Left renal pelvis (tissue), 4 donors: ENCODE data around the gene HIVEP3. TPM values are rescaled to one million over a fixed set of nuclear protein-coding genes. Genes with fewer than 3 reads are reported as not detected.

ENCODE experiments used
- DNase-seq, 4 donors: peaks; one replicate each; pipeline ENCODE4 v3.0.0-alpha.2; 2013; ENCODE audit warnings: low read depth in 4 of 4, low spot score in 3 of 4
- polyA plus RNA-seq, 4 donors: library from polyadenylated mRNA; unstranded; fragments of 120-200 nt; gene quantifications; one replicate each; pipeline ENCODE4 v1.2.1, GENCODE V29; 2013; ENCODE audit not compliant: insufficient read length in 4 of 4

HIVEP3 gene
- polyA plus RNA-seq, 4 donors: 3.5 to 7.0 (median 4.2) TPM

DNA sequence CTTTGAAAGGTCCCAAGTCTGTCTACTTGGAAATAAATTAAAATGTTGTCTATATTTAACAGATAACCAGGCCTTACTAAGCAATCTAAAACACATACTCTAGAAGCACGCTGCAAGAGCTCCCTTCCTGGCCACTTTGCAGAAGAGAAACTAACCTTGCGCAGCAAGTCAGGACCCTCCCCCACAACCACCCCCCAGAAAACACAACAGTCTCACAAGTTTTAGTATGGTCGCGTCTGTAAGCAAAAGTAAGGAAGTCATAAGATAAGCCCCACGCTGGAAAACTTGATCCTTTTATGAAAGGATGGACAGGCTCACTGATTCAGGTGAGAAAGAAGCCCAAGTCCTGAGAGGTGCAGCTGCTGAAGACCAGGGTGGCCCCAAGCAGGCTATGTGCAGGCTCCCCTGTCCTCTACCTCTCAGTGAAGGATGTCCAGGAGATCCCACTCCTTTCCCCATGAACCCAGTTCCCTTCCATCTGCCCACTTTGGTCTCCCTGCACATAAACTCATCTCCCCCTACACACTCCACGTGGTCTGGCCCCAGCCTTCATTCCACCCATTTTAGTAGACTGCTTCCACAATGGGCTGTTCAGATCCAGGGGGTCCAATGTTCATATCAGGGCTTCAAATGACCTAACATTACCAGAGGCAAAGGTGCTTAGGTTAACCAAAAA lies 23.8 kb downstream of the HIVEP3 start:
- DNase-seq: no peak

DNA sequence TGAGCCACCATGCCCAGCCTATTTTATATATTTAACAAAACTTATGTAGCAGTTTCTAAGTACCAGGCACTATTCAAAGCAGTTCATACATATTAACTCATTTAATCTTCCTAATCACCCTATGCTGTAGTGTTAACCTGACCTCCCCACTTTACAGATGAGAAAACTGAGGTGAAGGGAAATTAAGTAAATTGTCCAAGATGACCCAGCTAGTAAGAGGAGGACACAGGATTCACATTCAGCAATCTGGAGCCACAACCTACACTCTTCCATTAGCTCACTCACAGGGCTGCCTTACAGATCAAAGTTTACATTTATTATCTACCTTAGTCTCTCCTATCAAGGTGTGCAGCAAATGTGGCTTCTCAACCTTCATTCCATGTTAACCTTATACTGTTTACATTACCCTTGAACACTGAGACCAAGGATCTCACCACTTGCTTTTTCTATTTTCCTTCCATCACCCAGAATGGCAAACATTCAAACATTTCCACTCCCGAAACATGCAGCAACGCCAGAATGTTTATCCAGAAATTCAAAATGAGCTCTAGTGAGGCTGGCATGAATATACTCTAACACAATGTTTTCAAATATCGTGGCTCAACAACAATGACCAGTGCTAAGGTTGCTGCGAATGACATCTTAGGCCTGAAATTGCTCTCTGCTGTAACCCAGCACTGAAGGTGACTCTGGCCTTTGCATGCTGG lies 24.5 kb downstream of the HIVEP3 start:
- no peak for DNase-seq

DNA sequence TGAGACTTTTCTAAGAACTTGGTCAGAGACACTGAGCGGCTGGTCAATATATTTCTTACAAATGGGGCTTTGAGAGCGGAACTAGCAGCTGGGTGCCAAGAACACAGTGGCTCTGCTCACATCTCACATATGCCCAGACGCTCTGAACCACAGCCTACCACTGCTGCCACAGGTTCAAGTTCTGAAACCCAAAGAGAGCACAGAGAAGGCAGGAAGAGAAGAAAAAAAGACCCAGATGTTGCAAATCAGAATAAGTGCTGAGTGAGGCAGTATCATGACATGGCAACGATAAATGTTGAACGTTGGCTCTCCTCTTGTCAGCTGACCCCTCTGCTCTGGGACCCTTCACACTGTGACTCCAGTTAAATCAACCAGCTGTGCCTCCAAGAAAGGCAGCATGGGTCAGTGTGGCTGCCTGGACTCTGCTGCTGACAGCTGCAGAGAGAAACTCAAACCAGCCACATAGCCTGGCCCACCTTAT lies 26.4 kb downstream of the HIVEP3 start:
- DNase-seq: no peak

DNA sequence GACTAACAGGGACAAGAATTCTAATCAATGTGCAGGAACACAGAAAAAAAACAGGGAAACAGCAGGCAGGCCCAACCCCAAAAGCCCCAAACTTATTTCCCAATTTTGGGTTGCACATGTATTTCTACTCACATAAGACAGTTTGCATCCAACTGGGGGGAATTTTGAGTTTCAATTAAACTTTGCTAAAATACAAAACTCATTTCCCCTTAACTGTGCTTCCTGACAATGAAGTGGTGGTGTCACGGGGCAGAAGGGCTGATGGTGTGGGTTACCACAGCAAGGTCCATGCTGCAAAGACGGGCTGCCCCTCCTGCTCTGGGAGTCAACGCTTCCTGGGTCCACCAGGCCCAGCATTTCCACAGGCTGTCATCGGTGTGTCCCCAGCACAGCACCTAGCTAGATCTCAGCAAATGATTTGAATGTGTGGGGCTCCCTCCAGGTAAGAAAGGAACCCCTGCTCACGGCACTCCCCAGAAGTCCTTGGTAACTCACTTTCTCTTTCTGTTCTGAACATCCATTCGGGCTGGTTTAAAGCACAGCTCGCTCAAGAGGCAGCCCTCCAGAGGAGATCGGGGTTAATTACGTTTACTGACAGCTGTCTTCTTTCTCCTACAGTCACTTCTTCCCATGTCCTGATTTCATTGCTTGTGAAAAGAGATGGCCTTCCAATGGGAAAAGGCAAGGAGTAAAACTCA lies 27.4 kb downstream of the HIVEP3 start:
- DNase-seq: no peak

DNA sequence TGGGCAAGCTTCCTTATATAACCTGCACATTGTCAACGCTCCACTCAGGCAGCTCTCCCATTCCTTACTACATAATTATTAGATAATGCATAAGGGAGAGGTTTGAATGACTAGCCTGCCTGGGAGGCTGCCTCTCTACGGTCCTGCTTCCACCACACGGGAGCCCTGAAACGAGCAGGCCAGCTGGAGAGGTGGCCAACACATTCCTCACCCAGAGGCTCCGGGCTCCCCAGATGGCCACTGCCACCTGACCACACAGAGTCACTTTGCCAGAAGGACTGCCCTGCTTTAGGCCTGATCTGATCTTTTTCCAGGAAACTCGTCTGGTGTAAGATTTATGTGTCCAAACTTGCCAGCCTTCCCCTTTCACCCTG lies 27.9 kb downstream of the HIVEP3 start:
- no peak for DNase-seq

DNA sequence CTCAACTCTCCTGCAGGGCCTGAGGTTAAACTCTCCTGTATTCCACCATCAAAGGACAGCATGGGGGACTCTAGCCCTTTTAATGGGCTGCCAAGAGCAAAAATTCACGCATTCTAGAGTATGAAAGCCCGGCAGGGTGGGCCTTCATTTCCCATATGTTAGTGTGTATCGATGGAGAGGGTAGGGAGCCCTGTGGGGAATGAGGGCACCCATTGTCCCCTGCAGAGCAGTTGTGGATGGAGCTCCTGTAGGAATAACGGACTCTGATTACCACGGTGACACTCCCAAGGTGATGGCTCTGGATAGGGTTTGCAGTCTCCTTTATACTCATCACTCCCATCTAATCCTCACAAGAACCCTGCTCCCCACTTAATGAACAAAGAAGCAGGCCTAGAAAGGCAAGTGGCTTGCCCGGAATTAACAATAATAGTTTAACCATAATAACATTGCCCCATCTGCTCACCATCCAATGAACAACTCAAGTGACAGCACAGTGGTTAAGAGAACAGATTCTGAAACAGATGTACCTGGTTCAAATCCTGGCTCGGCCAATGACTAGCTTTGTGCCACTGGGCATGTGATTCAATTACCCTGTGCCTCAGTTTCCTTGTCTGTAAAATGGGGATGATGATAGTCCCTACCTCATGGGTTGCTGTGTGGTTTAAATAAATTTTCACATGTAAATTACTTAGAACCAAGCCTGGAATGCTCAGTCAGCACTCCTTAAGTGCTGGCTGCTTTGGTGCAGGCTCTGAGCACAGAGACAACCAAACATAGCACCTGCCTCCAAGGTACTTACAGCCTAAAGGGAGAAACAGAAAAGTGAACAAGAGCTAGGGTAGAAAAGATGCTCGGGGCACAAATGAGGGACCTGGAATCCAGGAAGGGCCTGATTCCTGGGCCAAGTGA lies 29.0 kb downstream of the HIVEP3 start:
- no peak for DNase-seq

DNA sequence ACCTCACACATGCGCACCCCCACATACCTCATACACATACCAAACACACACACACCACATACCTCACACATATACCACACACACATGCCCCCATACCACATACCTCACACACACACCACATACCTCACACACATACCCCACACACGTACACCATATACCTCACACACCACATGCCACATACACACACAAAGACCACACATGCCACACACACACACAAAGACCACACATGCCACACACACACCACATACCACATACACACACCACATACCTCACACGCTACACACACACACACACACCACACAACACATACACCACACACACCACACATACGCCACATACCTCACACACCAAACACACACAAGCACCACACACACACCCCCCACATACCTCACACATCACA lies 30.0 kb downstream of the HIVEP3 start:
- no peak for DNase-seq

DNA sequence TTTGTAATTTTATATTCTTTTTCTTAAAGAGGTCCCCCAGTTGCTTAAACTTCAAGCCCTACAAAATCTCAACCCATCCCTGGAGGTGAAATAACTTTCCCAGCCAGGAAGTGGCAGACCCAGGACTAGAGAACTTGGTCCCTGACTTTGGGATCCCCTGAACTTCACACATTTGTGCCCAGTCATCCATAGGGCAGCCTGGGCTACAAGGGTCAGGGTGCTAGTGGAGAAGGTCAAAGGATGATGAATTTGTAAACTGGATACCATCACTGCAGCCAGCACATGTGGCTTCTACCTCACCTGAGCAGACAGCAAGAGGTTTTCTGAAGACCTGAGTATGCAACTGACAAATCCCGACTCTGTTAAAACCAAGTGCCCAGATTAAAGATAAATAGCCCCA lies 31.4 kb downstream of the HIVEP3 start:
- DNase-seq: no peak

DNA sequence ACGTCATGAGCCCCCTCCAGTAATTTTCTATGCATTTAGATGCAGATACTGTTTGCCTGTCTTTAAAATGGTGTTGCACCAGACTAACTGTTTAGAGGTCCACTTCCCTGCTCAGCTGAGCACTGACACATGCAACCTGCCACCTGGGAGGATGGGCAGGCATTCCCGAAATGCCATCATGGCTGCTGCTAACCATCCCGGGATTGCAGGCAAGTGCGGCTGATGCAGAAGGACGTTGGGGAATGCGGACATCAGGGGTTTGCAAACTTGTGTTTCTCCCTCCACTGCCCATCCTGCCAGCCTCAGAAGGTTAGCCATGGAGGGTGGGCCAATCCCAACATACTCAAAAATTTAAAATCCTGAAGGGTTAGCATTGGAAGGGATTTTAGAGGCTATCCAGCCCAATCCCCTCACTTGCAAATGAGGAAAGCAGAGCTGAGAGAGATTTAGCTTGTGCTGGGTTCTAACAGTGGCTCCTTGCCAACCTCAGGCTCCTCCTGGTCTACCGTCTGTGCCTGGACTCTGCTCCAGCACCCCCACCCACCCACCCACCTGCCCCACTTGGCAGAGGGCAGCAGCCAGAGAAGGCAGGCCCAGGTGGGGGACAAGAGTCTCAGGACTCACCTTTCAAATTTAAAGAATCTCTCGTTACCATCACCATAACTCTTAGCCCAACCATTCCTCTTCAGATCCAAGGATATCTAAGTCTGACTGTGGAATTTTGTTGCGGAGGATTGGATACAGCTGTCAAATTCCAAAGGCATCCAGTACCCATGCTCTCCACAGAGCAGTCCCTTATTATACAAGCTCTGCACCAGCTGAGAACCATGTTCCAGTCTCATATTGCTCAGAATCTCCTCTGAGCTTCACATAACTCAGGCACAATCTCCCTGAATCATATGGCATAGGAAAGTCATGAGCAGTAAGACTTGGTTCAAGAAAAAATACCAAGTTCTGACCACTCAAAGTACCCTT lies 34.2 kb downstream of the HIVEP3 start:
- DNase-seq: no peak

DNA sequence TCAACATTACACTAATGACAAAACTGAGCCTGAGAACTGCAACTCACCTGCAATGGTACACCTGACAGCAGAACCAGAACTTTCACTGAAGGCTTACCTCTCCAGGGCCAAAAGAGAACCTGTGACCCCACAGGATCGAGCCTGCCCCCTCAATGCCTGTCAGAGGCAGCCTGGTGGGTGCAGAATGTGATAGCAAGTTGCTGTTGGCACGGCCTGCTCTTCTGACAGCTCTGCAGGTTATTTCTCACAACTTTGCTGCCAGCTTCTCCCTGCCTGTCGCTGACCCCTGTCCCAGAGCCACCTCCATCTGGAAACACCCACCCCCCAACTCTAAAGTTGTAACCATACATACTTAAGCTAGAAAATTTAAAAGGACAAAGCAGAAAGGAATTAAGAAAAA lies 35.2 kb downstream of the HIVEP3 start:
- DNase-seq: no peak

DNA sequence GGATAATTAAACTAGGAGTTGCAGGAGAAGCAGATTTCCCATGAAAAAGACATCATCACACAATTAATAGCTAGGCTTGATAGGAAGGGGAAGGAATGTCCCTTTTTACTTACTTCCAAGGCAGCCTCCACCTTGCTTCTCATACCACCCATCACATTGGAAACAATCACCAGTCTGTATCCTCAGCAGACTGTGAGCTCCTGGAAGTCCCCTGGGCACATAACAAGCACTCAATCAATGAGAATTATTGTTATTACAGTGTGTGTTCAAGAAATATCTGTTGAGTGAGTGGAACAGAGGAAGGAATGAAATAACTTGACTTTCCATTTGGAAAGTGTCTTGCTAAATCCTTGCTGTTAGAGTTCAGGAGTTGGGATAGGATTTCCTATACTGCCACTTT lies 36.2 kb downstream of the HIVEP3 start:
- no peak for DNase-seq

DNA sequence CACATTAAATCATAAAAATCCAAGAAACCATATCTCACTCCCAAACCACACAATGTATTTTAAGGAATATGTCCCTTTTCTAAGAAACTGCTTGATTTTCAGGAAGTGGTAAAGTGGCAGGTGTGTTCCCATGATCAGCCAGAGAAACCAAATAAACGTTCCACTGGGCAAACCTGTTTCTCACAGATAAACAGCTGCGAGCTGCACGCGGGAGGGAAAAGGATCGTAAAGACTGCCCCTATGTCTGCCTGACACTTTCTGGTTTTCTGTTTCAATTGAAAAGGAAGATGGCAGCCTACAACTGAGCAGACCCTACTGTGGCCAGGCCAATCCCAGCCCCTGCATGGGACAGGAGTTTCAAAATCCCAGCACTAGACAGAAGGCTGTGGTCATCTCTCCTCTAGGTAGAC lies 36.6 kb downstream of the HIVEP3 start:
- no peak for DNase-seq

DNA sequence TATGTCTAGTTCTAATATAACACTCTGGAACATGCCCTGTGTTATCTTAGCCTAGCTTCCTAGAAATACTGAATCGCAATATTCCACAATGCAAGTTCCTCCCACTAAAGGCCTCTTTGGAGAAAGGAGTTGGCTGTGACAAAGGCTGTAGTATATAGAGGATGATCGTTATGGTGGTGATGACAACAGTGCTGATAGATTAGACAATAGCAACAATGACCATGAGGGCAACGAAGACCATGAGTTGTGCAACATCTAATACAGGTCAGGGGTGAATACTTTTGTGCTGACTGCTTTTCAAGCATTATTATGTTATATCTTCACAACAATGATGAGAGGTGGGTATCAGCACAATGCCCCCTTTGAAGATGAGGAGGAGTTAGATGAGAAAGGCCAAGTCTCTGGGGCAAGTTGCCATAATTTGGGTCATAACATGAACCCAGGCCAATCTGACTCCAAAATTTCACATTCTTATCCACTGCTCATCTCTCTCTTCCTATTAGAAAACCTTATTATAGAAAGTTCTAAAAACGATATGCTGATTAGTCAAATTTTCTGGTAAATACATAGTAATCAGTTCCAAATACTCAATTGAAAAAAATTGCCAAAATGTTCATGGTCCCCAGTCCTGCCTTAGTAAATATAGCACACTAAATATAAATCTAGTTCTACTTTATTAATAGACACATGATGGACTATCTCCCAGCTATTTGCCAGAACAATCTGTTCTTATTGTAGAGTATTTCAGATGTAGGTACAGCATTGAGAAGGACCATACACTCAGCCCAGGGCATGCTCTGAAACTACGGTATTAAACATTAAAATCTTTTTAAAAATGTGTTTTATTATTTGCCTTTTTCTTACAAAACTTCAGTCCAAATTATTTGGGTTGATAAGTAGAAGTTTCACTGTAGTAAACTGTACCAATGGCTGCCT lies 37.5 kb downstream of the HIVEP3 start:
- no peak for DNase-seq

DNA sequence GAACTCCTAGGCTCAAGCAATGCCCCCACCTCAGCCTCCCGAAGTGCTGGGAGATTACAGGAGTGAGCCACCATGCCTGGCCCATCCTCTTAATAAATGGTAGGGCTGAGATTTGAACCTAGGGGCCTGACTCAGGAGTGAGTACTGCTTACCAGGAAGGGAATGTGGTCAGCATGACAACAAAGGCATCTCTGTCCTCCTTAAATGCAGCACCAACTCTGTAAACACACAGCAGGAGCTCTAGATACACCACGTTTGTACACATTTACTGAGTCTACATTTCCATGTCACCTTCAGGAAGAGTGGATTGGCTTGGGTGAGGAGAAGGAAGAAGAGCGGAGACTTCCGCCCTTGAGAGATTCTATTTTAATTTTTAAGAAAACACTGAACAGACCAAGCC lies 38.5 kb downstream of the HIVEP3 start:
- DNase-seq: no peak

DNA sequence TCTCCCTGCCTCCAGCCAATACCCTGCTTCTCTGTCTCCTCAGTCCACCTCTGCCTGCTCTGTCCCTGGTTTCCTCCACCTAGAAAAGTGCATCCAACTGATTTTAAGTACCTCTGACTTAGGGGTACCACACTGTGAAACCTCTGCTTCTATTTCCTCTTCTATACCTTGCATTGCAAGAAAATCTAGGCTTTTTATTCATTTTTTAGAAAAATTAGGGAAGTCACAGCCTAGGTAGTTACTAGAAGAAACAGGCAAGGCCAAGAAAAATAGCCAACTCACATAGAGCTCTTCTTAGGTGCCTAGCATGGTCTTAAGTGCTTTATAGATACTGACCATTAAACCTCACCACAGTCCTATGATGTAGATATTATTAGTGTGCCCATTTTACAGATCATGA lies 39.1 kb downstream of the HIVEP3 start:
- no peak for DNase-seq

DNA sequence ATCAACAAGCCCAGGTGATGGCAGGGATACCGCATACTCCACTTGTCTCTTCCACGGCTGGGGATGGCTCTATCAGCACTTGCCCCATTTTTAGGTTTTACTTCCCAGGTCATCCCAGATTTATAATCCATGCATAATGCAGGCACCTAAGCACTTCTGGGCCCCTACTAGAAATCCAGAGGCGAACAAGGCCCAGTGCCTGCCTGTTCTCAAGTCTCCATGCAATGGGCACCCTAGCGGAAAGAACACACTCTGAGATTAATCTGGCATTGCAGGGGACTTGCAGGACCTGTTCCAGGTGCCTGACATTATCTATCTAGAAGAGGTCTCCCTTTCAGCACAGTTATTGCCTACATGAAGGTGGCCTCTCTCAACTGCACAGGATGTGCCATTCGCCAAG lies 39.8 kb downstream of the HIVEP3 start:
- no peak for DNase-seq

DNA sequence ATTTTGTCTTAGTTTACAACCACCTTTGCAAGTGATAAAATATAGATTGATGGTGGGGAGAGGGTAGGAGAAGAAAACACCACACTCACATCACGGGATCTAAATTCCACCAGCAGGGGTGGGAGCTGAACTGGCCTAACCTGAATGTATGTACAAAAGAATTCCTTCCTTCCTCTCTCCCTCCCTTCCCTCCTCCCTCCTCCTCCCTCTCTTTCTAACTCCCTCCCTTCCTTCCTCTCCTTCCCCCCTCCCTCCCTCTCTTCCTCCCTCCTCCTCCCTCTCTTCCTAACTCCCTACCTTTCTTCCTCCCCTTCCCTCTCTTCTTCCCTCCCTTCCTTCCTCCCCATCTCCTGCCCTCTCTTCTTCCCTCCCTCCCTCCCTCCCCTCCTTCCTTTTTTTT lies 40.2 kb downstream of the HIVEP3 start:
- DNase-seq: no peak

DNA sequence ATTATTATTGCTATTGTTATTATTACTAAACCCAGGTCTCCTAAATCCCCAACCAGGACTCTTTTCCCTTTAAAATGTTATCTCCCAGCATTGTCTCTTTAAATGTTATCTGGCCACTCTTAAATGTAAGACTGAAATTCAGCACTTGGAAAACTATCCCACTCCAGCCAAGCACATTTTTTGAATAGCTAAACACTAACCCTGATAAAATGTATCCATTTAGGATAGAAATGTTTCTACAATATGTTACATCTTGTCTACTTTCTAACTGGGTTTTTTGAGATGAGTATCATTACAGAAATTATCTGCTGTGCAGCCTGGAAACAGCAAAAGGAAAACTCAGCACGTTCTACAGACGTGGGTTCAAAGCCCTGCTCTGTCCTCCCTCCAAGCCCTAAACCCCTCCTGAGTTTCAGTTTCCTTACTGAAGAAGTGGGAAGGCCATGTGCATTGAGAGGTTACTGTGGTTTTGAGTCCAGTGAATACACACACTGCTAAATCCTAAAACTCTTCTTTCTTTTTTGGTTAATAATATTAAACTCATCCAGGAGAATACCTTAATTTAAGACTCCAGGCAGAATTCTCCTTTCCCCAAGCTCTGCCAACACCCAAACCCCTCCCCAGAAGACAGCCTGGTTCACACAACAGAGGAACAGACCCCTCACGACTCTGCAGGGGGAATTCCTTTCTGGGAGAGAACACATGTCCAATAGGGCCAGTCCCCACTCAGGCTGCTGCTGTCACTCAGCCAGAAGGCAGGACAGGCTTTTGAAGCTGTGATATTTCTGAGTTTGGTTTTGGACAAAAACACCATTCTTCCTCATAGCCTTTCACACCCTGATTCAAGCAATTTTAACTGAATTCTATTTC lies 41.9 kb downstream of the HIVEP3 start:
- no peak for DNase-seq
